ACC112 (cell line): ENCODE data around the gene EML6.
"Not testable (repeated sequence)": the region's sequence is repeated elsewhere in the genome, so short reads cannot be mapped to it uniquely, and the experiment has no call there.

ENCODE experiments used
- H2AFZ ChIP-seq: fragments of 200-600 bp; sonication (generic); one replicate; pipeline ENCODE4 v1.6.0; 2017; ENCODE audit warnings: antibody characterized with exemption, low read length; ENCODE audit not compliant: unreplicated experiment
- H3K27ac ChIP-seq: fragments of 200-600 bp; sonication (generic); 2 replicates; pipeline ENCODE4 v1.5.1; 2014; ENCODE audit warnings: low read depth, mild to moderate bottlenecking, antibody characterized with exemption, low read length, moderate library complexity
- H3K27me3 ChIP-seq: fragments of 200-600 bp; sonication (generic); 2 replicates; pipeline ENCODE4 v1.6.1; 2014; ENCODE audit warnings: mild to moderate bottlenecking, antibody characterized with exemption, low read length, moderate library complexity, mixed read lengths; ENCODE audit not compliant: insufficient read depth
- H3K36me3 ChIP-seq: fragments of 200-600 bp; sonication (generic); 2 replicates; pipeline ENCODE4 v1.6.1; 2016; ENCODE audit warnings: mild to moderate bottlenecking, antibody characterized with exemption, low read length, moderate library complexity, mixed read lengths; ENCODE audit not compliant: insufficient read depth
- H3K4me1 ChIP-seq: fragments of 200-600 bp; sonication (generic); one replicate; pipeline ENCODE4 v1.6.1; 2016; ENCODE audit warnings: low read length, mixed read lengths; ENCODE audit not compliant: insufficient read depth, unreplicated experiment, control insufficient read depth
- H3K4me3 ChIP-seq: fragments of 200-600 bp; sonication (generic); 2 replicates; pipeline ENCODE4 v1.5.1; 2014; ENCODE audit warnings: mild to moderate bottlenecking, low read depth, low read length
- H3K79me2 ChIP-seq: fragments of 200-600 bp; sonication (generic); one replicate; pipeline ENCODE4 v1.6.0; 2016; ENCODE audit warnings: low read length; ENCODE audit not compliant: control insufficient read depth, unreplicated experiment, insufficient read depth

EML6 gene

GRCh38 chr2:54820558-54820957 lies 97.1 kb downstream of the EML6 start:
- Histone ChIP-seq H3K36me3 (no peaks in the 10 kb centered on the region), H3K27ac (no peak overlapping the region), H2AFZ (no peak overlapping the region), H3K4me1 (no peaks in the 10 kb centered on the region), H3K79me2 (no peaks in the 10 kb centered on the region), H3K27me3 (peaks cover 4% of the 10 kb centered on the region; the same call in 1 of the 2 replicates), H3K4me3 (no peak overlapping the region)

DNA sequence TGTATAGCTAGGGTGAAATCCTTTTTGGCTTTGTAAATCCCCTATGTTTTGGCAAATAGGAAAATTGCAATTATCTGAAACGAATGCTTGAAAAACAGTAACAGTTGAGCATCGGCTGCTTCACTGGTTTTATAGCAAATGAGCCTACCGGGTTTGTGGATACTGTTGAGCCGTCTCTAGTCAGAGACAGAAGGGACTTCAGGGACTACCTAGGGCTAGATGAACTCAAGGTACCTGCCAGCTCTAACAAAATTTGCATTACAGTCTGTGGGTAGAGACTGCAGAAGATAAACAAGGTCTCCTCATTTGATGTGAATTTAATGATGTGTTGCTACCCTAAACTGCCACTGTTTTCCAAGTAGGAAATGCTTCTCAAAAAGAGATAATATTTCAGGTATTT lies 101.1 kb downstream of the EML6 start:
- H3K4me1 ChIP-seq = no peaks in the 10 kb centered on the region
- no peaks in the 10 kb centered on the region for H3K36me3 ChIP-seq
- no peak overlapping the region for H2AFZ ChIP-seq
- no peak overlapping the region for H3K4me3 ChIP-seq
- no peak overlapping the region for H3K27ac ChIP-seq
- no peaks in the 10 kb centered on the region for H3K79me2 ChIP-seq
- H3K27me3 ChIP-seq = peaks cover 4% of the 10 kb centered on the region; the same call in 1 of the 2 replicates

- Histone ChIP-seq H3K4me1 (no peaks in the 10 kb centered on the region), H3K27ac (no peak overlapping the region), H3K27me3 (no peaks in the 10 kb centered on the region), H3K79me2 (no peaks in the 10 kb centered on the region), H2AFZ (no peak overlapping the region), H3K36me3 (no peaks in the 10 kb centered on the region), H3K4me3 (no peak overlapping the region)
Measured at GRCh38 chr2:54830546-54830945, 107.1 kb downstream of the EML6 start.

DNA sequence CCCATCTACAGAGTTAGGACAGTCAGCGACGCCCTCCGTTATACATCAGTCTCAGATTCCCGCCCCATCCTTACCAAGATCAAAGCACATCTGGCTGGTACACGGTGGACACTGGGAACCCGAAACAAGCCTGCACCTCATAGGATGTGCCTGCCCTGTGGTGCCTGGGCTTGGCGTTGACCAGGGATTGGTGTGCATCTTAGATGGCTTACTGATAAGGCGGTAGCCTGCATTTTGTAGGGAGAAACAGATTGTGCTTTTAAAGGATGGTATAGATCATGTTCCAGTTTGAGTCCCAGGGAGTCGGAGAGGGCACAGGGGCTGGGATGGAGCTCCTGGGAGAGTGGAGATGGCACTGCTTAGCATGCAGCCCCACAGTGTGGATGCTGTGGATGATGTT lies 108.0 kb downstream of the EML6 start:
- Histone ChIP-seq H3K79me2 (no peaks in the 10 kb centered on the region), H3K36me3 (no peaks in the 10 kb centered on the region), H2AFZ (no peak overlapping the region), H3K4me3 (no peak overlapping the region), H3K27me3 (no peaks in the 10 kb centered on the region), H3K27ac (no peak overlapping the region), H3K4me1 (no peaks in the 10 kb centered on the region)

DNA sequence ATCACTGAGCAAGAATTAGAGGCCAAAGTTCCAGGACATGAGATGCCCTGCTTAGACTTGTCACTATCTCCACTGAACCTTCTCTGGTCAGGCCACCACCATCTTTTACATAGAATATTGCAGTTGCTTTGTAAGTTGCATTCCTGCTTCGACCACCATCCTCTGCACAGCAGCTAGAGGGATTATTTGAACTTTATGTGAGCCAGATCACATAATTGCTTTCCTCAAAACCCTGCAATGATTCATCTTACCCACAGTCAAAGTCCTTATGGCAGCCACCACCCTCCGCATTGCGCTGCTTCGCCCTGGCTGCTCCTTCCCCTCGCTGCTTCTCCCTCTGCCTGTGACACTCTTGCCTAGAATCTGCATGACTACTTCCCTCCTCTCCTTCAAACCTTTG lies 111.3 kb downstream of the EML6 start:
- Histone ChIP-seq H3K27me3 (no peaks in the 10 kb centered on the region), H3K4me1 (no peaks in the 10 kb centered on the region), H2AFZ (no peak overlapping the region), H3K4me3 (no peak overlapping the region), H3K27ac (no peak overlapping the region), H3K36me3 (no peaks in the 10 kb centered on the region), H3K79me2 (no peaks in the 10 kb centered on the region)

GRCh38 chr2:54836477-54836876 lies 113.0 kb downstream of the EML6 start:
- no peaks in the 10 kb centered on the region for H3K4me1 ChIP-seq
- no peak overlapping the region for H2AFZ ChIP-seq
- H3K27me3 ChIP-seq = no peaks in the 10 kb centered on the region
- H3K36me3 ChIP-seq = no peaks in the 10 kb centered on the region
- no peak overlapping the region for H3K4me3 ChIP-seq
- H3K79me2 ChIP-seq = no peaks in the 10 kb centered on the region
- H3K27ac ChIP-seq = no peak overlapping the region

DNA sequence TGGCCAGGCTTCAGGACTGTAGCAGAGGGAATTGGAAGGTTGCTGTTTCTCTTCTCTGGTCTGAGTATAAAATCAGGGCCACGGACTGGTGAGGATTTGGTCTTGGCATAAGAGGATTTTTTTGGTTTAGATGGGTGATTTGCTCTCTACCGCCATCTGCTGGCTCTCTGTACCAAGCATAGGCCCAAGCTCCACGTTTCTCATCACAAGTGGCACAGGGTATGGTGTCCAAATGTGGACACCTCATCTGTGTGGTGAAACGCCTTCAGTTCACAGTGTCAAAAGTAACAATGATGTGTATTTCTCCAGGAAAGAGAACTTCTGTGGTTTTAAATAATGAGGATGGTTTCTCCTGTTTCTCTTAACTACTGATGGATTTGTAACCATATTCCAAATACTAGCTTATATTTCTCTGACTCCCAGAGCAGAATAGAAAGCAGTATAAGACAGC lies 115.1 kb downstream of the EML6 start:
- Histone ChIP-seq H3K27ac (no peak overlapping the region), H3K36me3 (no peaks in the 10 kb centered on the region)

DNA sequence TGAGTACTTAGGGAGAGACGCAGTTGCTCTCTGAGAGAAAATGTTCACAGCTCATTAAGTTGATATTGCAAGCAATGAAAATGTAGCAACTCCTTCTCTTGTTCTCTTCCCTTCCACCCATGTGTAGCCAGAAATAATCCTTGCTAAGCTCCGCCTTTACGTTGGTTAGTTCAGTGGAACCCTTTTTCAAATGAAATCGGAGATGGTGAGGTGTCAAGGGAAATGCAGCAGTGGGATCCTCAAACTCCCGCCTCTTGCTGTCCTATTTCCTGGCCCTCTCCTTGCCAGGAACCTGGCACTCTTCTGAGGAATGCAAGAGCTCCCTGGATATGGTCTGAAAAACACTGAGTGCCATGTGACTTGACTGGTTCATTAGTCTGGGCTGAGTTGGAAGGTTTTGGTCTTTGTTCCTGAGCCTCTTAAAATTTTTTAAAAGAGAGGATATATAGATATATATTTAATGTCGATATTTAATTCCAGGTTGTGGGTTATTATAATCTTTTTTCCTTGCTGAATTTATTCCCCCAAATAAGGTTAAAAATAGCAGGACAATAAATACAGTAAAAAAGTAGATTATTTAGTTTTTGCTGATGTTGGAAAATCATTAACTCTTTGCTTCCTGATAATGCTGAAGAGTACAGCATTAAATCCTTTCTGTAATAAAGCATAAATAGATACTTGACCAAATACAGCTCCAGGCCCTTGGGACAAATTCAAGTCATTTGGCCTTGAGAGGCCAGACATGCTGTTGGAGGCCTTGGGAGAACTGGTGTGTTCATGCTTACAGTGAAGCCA lies 116.2 kb downstream of the EML6 start:
- Histone ChIP-seq H3K27ac (no peak overlapping the region), H3K4me3 (no peak overlapping the region), H3K4me1 (no peaks in the 10 kb centered on the region), H2AFZ (no peak overlapping the region), H3K79me2 (no peaks in the 10 kb centered on the region), H3K27me3 (no peaks in the 10 kb centered on the region), H3K36me3 (no peaks in the 10 kb centered on the region)

More for the DNA sequence above, 115.1 kb downstream of the EML6 start:
- H3K4me3 ChIP-seq = no peak overlapping the region
- H3K4me1 ChIP-seq = no peaks in the 10 kb centered on the region
- H3K27me3 ChIP-seq = no peaks in the 10 kb centered on the region
- H2AFZ ChIP-seq = peak overlapping the region; percentile 65
- H3K79me2 ChIP-seq = no peaks in the 10 kb centered on the region

DNA sequence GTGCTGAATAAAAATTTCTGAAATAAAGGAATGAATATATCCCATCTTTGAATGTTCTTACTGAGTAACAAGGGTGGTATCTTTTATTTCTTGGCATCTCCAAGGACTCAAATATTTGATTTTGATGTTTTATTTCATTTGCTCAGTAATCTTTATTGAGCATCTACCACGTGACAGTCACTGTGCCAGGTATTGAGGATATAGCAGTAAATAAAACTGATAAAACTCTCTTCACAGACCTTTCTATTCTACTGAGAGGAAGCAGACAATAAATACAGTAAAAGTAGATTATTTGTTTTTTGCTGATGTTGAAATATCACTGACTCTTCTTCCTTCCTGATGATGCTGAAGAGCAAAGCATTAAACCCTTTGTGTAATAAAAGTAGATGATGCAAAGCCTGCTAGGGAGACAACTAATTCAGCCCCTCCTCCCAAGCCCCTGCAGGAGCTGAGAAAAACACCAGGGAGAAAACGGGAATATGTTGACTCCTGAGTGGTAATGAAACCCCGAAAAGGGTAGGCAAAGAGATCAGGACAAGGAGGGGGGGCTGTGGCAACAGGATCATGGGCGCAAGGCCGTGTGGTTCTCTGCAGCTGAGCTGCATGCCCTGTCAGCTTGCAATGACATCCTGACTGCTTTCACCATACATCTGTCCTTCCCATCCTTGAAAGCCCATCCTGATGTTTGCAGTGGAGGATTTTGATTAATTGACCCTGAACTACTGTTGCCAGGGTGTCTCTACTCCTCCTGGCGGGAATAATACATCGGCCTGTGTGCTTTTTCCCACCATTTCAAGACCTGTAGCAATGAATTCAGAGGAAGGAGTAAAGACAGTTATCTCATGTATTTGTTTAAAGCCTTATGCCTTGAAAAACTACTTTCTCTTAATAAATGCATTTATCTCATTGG lies 117.4 kb downstream of the EML6 start:
- Histone ChIP-seq H2AFZ (no peak overlapping the region), H3K27me3 (no peaks in the 10 kb centered on the region), H3K4me1 (no peaks in the 10 kb centered on the region), H3K4me3 (no peak overlapping the region), H3K36me3 (no peaks in the 10 kb centered on the region), H3K27ac (no peak overlapping the region), H3K79me2 (no peaks in the 10 kb centered on the region)

- not testable (repeated sequence) for H3K36me3 ChIP-seq, H3K4me1 ChIP-seq, H3K4me3 ChIP-seq, H2AFZ ChIP-seq, H3K79me2 ChIP-seq, H3K27ac ChIP-seq, H3K27me3 ChIP-seq
Measured at GRCh38 chr2:54841500-54841899, 118.0 kb downstream of the EML6 start.
